Measurements from ENCODE around the gene KCNJ9.
A peak's percentile ranks its signal among the peaks of the same experiment; 100 is the strongest.
"Not testable (repeated sequence)": the region's sequence is repeated elsewhere in the genome, so short reads cannot be mapped to it uniquely, and the experiment has no call there.

KCNJ9 gene

GRCh38 chr1:160107512-160107911 is 26.2 kb downstream of the KCNJ9 start:
- CTCF ChIA-PET, result no interaction called here
- DNase-seq (ENCODE audit: extremely low spot score), result no peak
- POLR2A ChIA-PET, result no interaction called here
- TF ChIP-seq FOXM1 (IDR thresholded peaks at IDR 0.05; ENCODE audit: borderline replicate concordance), result no peak
- no peak for TF ChIP-seq FOXA1 (IDR thresholded peaks at IDR 0.05)
- no peak for TF ChIP-seq ZNF384 (IDR thresholded peaks at IDR 0.05)
- TF ChIP-seq HDGF (IDR thresholded peaks at IDR 0.05; ENCODE audit: borderline replicate concordance), result no peak
- no peak for TF ChIP-seq SP1 (IDR thresholded peaks at IDR 0.05)
- no peak for TF ChIP-seq ELF4 (IDR thresholded peaks at IDR 0.05)
- no peak for TF ChIP-seq NFRKB (IDR thresholded peaks at IDR 0.05)
- TF ChIP-seq L3MBTL2 (conservative IDR thresholded peaks at IDR 0.05), result no peak
- TF ChIP-seq SUZ12 (IDR thresholded peaks at IDR 0.05), result no peak
- no peak for TF ChIP-seq ARNT (IDR thresholded peaks at IDR 0.05)
- no peak for TF ChIP-seq TARDBP (IDR thresholded peaks at IDR 0.05)
- TF ChIP-seq LEF1 (IDR thresholded peaks at IDR 0.05; ENCODE audit: borderline replicate concordance), result no peak
- no peak for TF ChIP-seq BHLHE40 (IDR thresholded peaks at IDR 0.05; ENCODE audit: borderline replicate concordance)
- TF ChIP-seq PKNOX1 (IDR thresholded peaks at IDR 0.05), result no peak
- no peak for TF ChIP-seq CTBP1 (IDR thresholded peaks at IDR 0.05; ENCODE audit: borderline replicate concordance)
- no peak for TF ChIP-seq FOXK2 (IDR thresholded peaks at IDR 0.05)

- CTCF ChIA-PET, result interaction anchor here (0.5 to 1.7 kb wide), 7 partner anchors 23 to 268 kb away, joined by 3 to 10 read pairs (median 4); no protein-coding TSS in a partner anchor
- DNase-seq (ENCODE audit: extremely low spot score), result peak; percentile 69
- POLR2A ChIA-PET, result no interaction called here
- TF ChIP-seq L3MBTL2 (conservative IDR thresholded peaks at IDR 0.05) (peak; percentile 67), HDGF (IDR thresholded peaks at IDR 0.05; ENCODE audit: borderline replicate concordance) (no peak)
These were observed 27.7 kb downstream of the KCNJ9 start for GRCh38 chr1:160108888-160109662.

- ChIA-PET CTCF (interaction anchor here (0.6 to 1.7 kb wide), 5 partner anchors 9 to 267 kb away, joined by 3 to 6 read pairs (median 4); no protein-coding TSS in a partner anchor), POLR2A (no interaction called here)
- no peak for TF ChIP-seq L3MBTL2 (conservative IDR thresholded peaks at IDR 0.05)
- no peak for TF ChIP-seq TARDBP (IDR thresholded peaks at IDR 0.05)
- no peak for TF ChIP-seq FOXM1 (IDR thresholded peaks at IDR 0.05; ENCODE audit: borderline replicate concordance)
- TF ChIP-seq PKNOX1 (IDR thresholded peaks at IDR 0.05), result no peak
- TF ChIP-seq SUZ12 (IDR thresholded peaks at IDR 0.05), result no peak
- no peak for TF ChIP-seq BHLHE40 (IDR thresholded peaks at IDR 0.05; ENCODE audit: borderline replicate concordance)
- no peak for TF ChIP-seq ELF4 (IDR thresholded peaks at IDR 0.05)
- TF ChIP-seq CTBP1 (IDR thresholded peaks at IDR 0.05; ENCODE audit: borderline replicate concordance), result no peak
- TF ChIP-seq FOXA1 (IDR thresholded peaks at IDR 0.05), result no peak
- TF ChIP-seq ZNF384 (IDR thresholded peaks at IDR 0.05), result no peak
- TF ChIP-seq HDGF (IDR thresholded peaks at IDR 0.05; ENCODE audit: borderline replicate concordance), result no peak
- no peak for TF ChIP-seq SP1 (IDR thresholded peaks at IDR 0.05)
- TF ChIP-seq NFRKB (IDR thresholded peaks at IDR 0.05), result no peak
- no peak for TF ChIP-seq LEF1 (IDR thresholded peaks at IDR 0.05; ENCODE audit: borderline replicate concordance)
- no peak for TF ChIP-seq FOXK2 (IDR thresholded peaks at IDR 0.05)
- TF ChIP-seq ARNT (IDR thresholded peaks at IDR 0.05), result no peak
- DNase-seq (ENCODE audit: extremely low spot score), result no peak
These were observed 28.3 kb downstream of the KCNJ9 start for GRCh38 chr1:160109686-160110085.

GRCh38 chr1:160111462-160111861 is 30.1 kb downstream of the KCNJ9 start:
- DNase-seq (ENCODE audit: extremely low spot score); CTCF ChIA-PET; POLR2A ChIA-PET: not testable (repeated sequence)

GRCh38 chr1:160112357-160112756 is 31.0 kb downstream of the KCNJ9 start:
- ChIA-PET POLR2A (no interaction called here), CTCF (interaction anchor here (0.6 to 0.7 kb wide), 2 partner anchors 164 to 290 kb away, joined by 3 read pairs; no protein-coding TSS in a partner anchor)
- no peak for DNase-seq (ENCODE audit: extremely low spot score)
- TF ChIP-seq ELF4 (IDR thresholded peaks at IDR 0.05) (no peak), ARNT (IDR thresholded peaks at IDR 0.05) (no peak), CTBP1 (IDR thresholded peaks at IDR 0.05; ENCODE audit: borderline replicate concordance) (no peak)

GRCh38 chr1:160113407-160113806 is 32.1 kb downstream of the KCNJ9 start:
- TF ChIP-seq CTBP1 (IDR thresholded peaks at IDR 0.05; ENCODE audit: borderline replicate concordance) (no peak), LEF1 (IDR thresholded peaks at IDR 0.05; ENCODE audit: borderline replicate concordance) (no peak), BHLHE40 (IDR thresholded peaks at IDR 0.05; ENCODE audit: borderline replicate concordance) (no peak), ARNT (IDR thresholded peaks at IDR 0.05) (no peak), FOXM1 (IDR thresholded peaks at IDR 0.05; ENCODE audit: borderline replicate concordance) (no peak), NFRKB (IDR thresholded peaks at IDR 0.05) (no peak), FOXA1 (IDR thresholded peaks at IDR 0.05) (no peak), PKNOX1 (IDR thresholded peaks at IDR 0.05) (no peak), ELF4 (IDR thresholded peaks at IDR 0.05) (no peak), L3MBTL2 (conservative IDR thresholded peaks at IDR 0.05) (no peak), ZNF384 (IDR thresholded peaks at IDR 0.05) (no peak), FOXK2 (IDR thresholded peaks at IDR 0.05) (no peak), TARDBP (IDR thresholded peaks at IDR 0.05) (no peak)

More at GRCh38 chr1:160113407-160113806, 32.1 kb downstream of the KCNJ9 start:
- CTCF ChIA-PET, result no interaction called here
- POLR2A ChIA-PET, result no interaction called here
- DNase-seq (ENCODE audit: extremely low spot score), result no peak

All from HEK293T (cell line).